Aorta (tissue), 5 donors: ENCODE measurements around the gene YY1. TPM values are rescaled to one million over a fixed set of nuclear protein-coding genes. Genes with fewer than 3 reads are reported as not detected.

Experiments
- ATAC-seq: fragments of 200-7000 bp; cut with Tn5 transposase; one replicate; pipeline ENCODE4 v1.9.1; 2022; ENCODE audit warnings: moderate library complexity; ENCODE audit not compliant: low FRiP score
- DNase-seq, 2 donors: peaks; one replicate each; pipeline ENCODE4 v3.0.0-alpha.2; 2020
- H3K27ac ChIP-seq, 2 donors: one replicate each; pipeline ENCODE4 v1.5.1; 2013; ENCODE audit warnings: low read length in 2 of 2, mild to moderate bottlenecking in 2 of 2, moderate library complexity in 2 of 2, control low read depth in 1 of 2, inconsistent platforms in 1 of 2, low read depth in 1 of 2
- H3K27me3 ChIP-seq, 2 donors: one replicate each; pipeline ENCODE4 v1.6.1; 2013; ENCODE audit warnings: control low read depth in 1 of 2, low read length in 1 of 2, mild to moderate bottlenecking in 1 of 2, moderate library complexity in 1 of 2; ENCODE audit not compliant: insufficient read depth in 2 of 2, control insufficient read depth in 1 of 2
- H3K36me3 ChIP-seq, 2 donors: one replicate each; pipeline ENCODE4 v1.6.1; 2013; ENCODE audit warnings: control low read depth in 1 of 2, low read length in 1 of 2, mild to moderate bottlenecking in 1 of 2; ENCODE audit not compliant: insufficient read depth in 2 of 2, control insufficient read depth in 1 of 2
- H3K4me1 ChIP-seq, 2 donors: one replicate each; pipeline ENCODE4 v1.6.1; 2013; ENCODE audit warnings: low read length in 2 of 2, control low read depth in 1 of 2, mild to moderate bottlenecking in 1 of 2, moderate library complexity in 1 of 2; ENCODE audit not compliant: insufficient read depth in 2 of 2, control insufficient read depth in 1 of 2
- H3K4me3 ChIP-seq, 2 donors: one replicate each; pipeline ENCODE4 v1.5.1; 2013; ENCODE audit warnings: low read length in 2 of 2, control low read depth in 1 of 2, mild to moderate bottlenecking in 1 of 2
- H3K9me3 ChIP-seq: one replicate; pipeline ENCODE4 v1.6.1; 2013; ENCODE audit warnings: mild to moderate bottlenecking, low read length; ENCODE audit not compliant: control insufficient read depth
- WGBS, 2 donors: extraction: QIAGEN DNeasy Blood & Tissue Kit; methylation state at CpG; one replicate each; pipeline ENCODE4 v1.1.7; 2013; 5-methylcytosine and 5-hydroxymethylcytosine counted together
- intact Hi-C, 2 donors: fragments of 100-400 bp; cut with DNase I; formaldehyde crosslinking; loops; one replicate each; pipeline versions ENCODE4 v1.14.2 to v1.15.0; 2022
- polyA plus RNA-seq, 2 donors: library from polyadenylated mRNA; stranded (reverse); fragments of 200-250 nt; gene quantifications; one replicate each; pipeline ENCODE4 v1.2.3, GENCODE V29; 2013
- total RNA-seq, 2 donors: library from RNA; stranded (reverse); fragmentation: NEBNext Ultra II Directional; extraction: Animal tissue kit (Norgen Biotek cat#: 25700); gene quantifications; one replicate each; pipeline ENCODE4 v1.2.1, GENCODE V29; 2021
- donor health status: healthy with polysubstance abuse.
- donor health status: Bipolar disorder and iron deficiency.
- donor health status: DM: no; HTN: no; CAD: no.
- donor health status: DM: no; HTN: no; CAD: no.
- donor health status: DM: yes; HTN: yes; CAD: no.

The YY1 gene
- total and polyA plus RNA-seq, 4 donors: 23.1 to 57.3 (median 41.0) TPM

DNA sequence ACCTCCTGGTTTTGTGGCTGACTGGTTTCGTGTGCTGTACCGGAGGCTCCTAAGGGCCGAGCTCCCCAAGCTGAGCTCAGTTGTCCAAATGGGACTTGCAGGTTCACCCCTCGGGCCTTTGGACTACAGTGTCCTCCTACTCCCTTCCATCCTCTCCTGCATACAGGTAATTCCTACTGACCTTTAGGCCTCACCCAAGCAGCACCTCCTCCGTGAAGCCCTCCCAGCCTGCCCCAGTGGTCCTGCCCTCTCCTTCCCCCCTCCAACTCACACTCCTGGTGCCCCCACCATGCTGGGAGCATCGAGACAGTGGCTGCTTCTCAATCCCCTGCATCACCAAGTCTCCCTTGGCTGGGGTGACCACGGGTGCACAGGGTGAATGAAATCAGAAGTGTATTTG, 27.1 kb upstream of the YY1 start:
- Histone ChIP-seq H3K9me3 (no peaks in the 10 kb centered on the region), H3K27me3 (no peaks in the 10 kb centered on the region), H3K27ac (no peak overlapping the region), H3K4me3 (no peak overlapping the region), H3K4me1 (no peaks in the 10 kb centered on the region), H3K36me3 (no peaks in the 10 kb centered on the region)
- 95 to 96% methylated on average over 7 of the region's 7 CpGs for WGBS, 2 donors
- ATAC-seq (no peak), DNase-seq (no peak)
- intact Hi-C loops: loop anchor here in 1 of 2 donors (10.0 kb wide), 1 partner anchor 527 kb away; the partner anchor contains the start of gene CYP46A1

DNA sequence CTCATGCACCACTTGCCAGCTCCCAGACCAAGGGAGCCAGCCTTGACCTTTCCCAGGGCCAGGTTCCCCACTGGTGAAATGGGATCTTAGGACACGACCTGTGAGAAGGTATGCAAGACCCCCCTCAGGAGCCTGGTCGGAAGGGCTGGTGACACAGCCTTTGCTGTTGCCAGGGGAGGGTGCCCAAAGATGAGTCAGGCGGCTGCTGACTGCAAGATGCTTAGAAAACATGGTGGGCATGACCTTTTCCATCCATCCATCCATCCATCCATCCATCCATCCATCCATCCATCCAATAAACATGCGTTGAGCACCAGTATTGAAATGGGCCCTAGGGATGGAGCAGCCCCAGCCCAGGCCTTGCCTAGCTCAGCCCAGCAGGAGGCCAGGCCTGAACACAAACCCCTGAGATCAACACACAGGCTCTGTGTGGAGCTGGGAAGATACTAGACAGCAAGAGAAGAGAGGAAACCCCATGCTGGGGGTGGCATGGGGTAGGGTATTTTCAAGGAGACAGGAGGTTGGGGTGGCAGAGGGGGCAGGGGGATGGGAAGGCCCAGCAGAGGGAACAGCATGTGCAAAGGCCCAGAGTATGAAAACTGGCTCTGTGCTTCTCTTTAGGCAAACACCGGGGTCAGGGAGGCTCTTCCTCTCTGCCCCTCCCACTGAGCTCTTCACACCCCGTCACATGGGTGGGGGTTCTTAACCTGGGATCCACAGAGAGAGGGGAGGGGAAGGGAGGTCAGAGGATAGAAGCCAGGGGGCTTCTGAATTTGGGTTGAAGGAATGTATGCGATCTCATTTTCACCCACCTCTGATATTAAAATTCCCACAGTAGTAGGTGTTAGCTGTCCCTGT, 26.2 kb upstream of the YY1 start:
- no peaks in the 10 kb centered on the region for H3K9me3 ChIP-seq
- intact Hi-C loops: loop anchor here in 1 of 2 donors (10.0 kb wide), 1 partner anchor 528 kb away; the partner anchor contains the start of gene CYP46A1
- H3K4me1 ChIP-seq: no peaks in the 10 kb centered on the region
- DNase-seq (no peak), ATAC-seq (no peak)
- no peak overlapping the region for H3K27ac ChIP-seq
- no peaks in the 10 kb centered on the region for H3K27me3 ChIP-seq
- WGBS, 2 donors: 93 to 94% methylated on average over 7 of the region's 7 CpGs
- H3K4me3 ChIP-seq: no peak overlapping the region
- no peaks in the 10 kb centered on the region for H3K36me3 ChIP-seq

DNA sequence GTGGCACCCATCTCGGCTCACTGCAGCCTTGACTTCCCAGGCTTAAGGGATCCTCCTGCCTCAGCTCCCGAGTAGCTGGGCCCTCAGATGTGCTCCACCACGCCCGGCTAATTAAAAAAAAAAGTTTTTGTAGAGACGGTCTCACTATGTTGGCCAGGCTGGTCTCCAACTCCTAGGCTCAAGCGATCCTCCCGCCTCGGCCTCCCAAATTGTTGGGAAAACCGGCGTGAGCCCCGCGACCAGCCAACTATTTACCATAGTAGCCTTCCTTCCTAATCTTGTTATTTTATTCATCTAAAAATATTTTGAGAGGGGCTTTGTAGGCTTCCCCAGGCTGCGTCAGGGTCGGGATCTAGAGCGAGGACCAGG, 25.4 kb upstream of the YY1 start:
- H3K27ac ChIP-seq: peak overlapping the region; percentile 60 to 83
- no peaks in the 10 kb centered on the region for H3K4me1 ChIP-seq
- no peak for DNase-seq
- H3K36me3 ChIP-seq: no peaks in the 10 kb centered on the region
- intact Hi-C loops: loop anchor here in 1 of 2 donors (10.0 kb wide), 1 partner anchor 529 kb away; the partner anchor contains the start of gene CYP46A1
- WGBS, 2 donors: 36 to 39% methylated on average over 15 of the region's 15 CpGs
- H3K9me3 ChIP-seq: no peaks in the 10 kb centered on the region
- no peak for ATAC-seq
- no peaks in the 10 kb centered on the region for H3K27me3 ChIP-seq
- peak overlapping the region; percentile 31 to 87 for H3K4me3 ChIP-seq

DNA sequence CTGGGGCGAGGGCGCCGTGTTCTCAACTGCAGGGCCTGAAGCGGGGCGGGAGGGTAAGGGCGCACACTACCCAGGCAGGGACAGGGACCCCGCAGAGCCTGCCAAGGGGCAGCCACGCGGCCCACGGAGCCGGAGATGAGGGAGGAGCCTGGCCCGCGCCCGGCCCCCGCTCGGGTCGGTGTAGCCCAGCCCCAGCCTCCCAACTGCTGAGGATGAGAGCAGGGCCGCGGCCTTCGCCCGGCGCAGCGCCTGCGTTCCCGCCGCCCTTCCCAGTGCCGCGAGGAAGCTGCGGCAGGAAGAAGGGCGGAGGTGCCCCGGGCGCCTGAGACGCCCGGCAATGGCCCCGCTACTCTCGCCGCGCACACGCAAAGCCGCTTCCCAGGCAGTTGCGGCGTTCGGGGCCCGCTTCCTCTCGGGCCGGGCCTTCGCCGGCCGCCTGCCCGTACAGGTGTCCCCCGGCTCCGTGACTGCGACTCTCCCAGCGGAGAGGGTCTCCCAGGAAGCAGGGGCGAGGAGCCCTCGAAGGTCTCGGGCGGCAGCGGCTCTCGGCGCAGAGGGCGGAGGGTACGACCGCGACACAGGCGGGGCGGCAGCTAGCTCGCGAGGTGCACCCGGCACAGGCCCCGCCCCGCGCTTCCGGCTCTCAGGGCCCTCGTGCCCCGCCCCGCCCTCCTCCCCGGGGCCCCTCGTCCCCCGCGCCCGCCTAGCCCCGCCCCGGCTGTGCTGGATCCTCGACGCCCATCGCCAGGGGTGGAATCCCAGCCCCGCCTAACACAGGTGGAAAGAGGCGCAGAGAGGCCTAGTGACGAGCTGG, 24.8 kb upstream of the YY1 start:
- H3K9me3 ChIP-seq: no peaks in the 10 kb centered on the region
- no peaks in the 10 kb centered on the region for H3K27me3 ChIP-seq
- H3K36me3 ChIP-seq: no peaks in the 10 kb centered on the region
- H3K27ac ChIP-seq: peak overlapping the region; percentile 60 to 83
- ATAC-seq (peak; percentile 95), DNase-seq (peak; percentile 93 to 97)
- intact Hi-C loops: loop anchor here in 1 of 2 donors (2.0 to 10.0 kb wide), 2 partner anchors 23 to 529 kb away; partner anchors contain the start of gene CYP46A1
- H3K4me1 ChIP-seq: no peaks in the 10 kb centered on the region
- H3K4me3 ChIP-seq: peak overlapping the region; percentile 31 to 87
- WGBS, 2 donors: 1 to 2% methylated on average over 68 to 90 of the region's 90 CpGs

DNA sequence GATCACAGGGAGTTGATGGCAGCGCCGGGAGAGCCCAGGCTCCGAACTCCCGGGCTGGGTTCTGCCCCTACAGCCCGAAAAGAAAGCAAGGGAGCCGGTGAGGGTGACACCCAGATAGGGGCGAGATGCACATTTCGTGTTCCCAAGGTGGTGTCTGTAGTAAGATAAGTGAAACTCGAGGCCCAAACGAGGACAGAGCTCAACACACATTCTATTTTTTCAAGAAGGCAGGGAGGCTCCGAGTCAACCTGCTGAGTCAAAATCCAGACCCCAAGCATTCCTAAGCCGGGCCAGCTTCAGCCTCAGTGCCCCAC, 24.2 kb upstream of the YY1 start:
- H3K27ac ChIP-seq: peak overlapping the region in 1 of 2 donors; percentile 43
- H3K4me1 ChIP-seq: no peaks in the 10 kb centered on the region
- DNase-seq (no peak), ATAC-seq (no peak)
- peak overlapping the region in 1 of 2 donors; percentile 87 for H3K4me3 ChIP-seq
- no peaks in the 10 kb centered on the region for H3K27me3 ChIP-seq
- no peaks in the 10 kb centered on the region for H3K9me3 ChIP-seq
- 31 to 33% methylated on average over 12 of the region's 12 CpGs for WGBS, 2 donors
- intact Hi-C loops: loop anchor here in 1 of 2 donors (2.0 to 10.0 kb wide), 2 partner anchors 22 to 530 kb away; partner anchors contain the start of gene CYP46A1
- no peaks in the 10 kb centered on the region for H3K36me3 ChIP-seq

DNA sequence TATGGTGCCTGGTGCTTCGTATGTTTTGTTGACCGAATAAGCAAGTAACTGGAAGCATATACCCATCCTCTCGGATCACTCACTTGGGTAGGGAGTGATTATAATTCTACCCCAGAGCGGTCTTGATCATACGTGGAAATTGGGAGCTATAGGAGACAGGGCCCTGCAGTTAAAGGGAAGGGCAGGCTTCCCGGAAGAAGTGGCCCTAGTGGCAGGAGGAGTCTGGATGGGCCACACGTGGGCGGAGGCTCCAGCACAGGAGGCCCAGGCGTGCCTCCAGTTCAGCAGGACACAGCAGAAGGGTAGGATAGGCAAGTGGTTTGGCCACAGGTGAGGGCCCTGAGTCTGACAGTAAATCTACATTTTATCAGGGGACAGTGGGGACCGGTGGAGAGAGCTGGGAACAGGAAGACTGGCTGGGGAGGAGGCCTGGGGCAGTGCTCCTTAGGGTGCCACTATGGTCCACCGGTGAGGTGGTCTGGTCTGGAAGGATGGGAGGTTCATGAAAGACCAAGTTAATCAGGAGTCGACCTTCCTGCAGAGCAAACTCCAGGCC, 23.5 kb upstream of the YY1 start:
- no peak for ATAC-seq
- DNase-seq: no peak
- intact Hi-C loops: loop anchor here in 1 of 2 donors (2.0 to 10.0 kb wide), 2 partner anchors 21 to 531 kb away; partner anchors contain the start of gene CYP46A1
- H3K27me3 ChIP-seq: no peaks in the 10 kb centered on the region
- 90 to 92% methylated on average over 12 of the region's 12 CpGs for WGBS, 2 donors
- no peaks in the 10 kb centered on the region for H3K9me3 ChIP-seq
- H3K27ac ChIP-seq: no peak overlapping the region
- no peaks in the 10 kb centered on the region for H3K36me3 ChIP-seq
- no peaks in the 10 kb centered on the region for H3K4me1 ChIP-seq
- no peak overlapping the region for H3K4me3 ChIP-seq

DNA sequence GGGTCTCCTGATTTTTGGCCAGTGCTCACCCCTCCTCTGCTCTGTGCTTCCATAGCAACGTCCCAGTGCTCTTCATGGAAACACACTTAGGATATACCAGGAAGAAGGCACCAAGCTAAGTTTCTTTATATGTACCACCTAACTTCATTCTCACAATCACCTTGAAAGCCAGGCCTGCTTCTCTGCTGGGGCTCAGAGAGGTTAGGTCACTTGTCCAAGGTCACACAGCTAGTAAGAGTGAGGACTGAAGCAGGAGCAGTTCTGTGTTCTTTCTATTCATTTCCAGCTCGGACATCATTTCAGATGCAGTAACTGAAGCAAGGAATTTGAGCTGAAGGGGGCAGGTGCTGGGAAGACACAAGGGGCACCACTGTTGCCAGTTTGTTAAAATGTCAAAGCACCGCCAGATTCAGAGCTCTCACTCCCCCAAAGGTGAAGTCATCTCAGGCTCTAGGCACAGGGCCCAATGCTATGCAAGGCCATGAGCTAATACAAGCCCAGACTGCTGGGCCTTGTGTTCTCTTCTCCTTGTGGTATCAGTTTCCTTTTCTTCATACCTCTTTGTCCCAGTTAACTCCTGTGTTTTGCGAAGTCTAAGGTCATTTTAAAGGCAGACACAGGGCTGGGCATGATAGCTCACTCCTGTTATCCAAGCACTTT, 19.7 kb upstream of the YY1 start:
- ATAC-seq (no peak), DNase-seq (no peak)
- H3K36me3 ChIP-seq: no peaks in the 10 kb centered on the region
- H3K4me1 ChIP-seq: peaks cover 0 to 4% of the 10 kb centered on the region in 2 donors
- H3K27me3 ChIP-seq: no peaks in the 10 kb centered on the region
- intact Hi-C loops: loop anchor here in 1 of 2 donors (10.0 kb wide), 1 partner anchor 534 kb away; the partner anchor contains the start of gene CYP46A1
- no peaks in the 10 kb centered on the region for H3K9me3 ChIP-seq
- no peak overlapping the region for H3K27ac ChIP-seq
- H3K4me3 ChIP-seq: no peak overlapping the region
- 76 to 83% methylated on average over 4 of the region's 4 CpGs for WGBS, 2 donors
